ENCODE data around the gene EEF2K.

Gene EEF2K

GRCh38 chr16:22317625-22318024 lies 111.5 kb downstream of the EEF2K start:
- DNase-seq (ENCODE audit: low spot score), result no peak

- peak; percentile 15 for DNase-seq (ENCODE audit: low spot score)
These were observed 112.7 kb downstream of the EEF2K start for GRCh38 chr16:22318690-22319358.

GRCh38 chr16:22320572-22321339 lies 114.7 kb downstream of the EEF2K start:
- DNase-seq (ENCODE audit: low spot score), result peak; percentile 28

GRCh38 chr16:22321340-22322001 lies 115.4 kb downstream of the EEF2K start:
- peak; percentile 71 for DNase-seq (ENCODE audit: low spot score)

DNA sequence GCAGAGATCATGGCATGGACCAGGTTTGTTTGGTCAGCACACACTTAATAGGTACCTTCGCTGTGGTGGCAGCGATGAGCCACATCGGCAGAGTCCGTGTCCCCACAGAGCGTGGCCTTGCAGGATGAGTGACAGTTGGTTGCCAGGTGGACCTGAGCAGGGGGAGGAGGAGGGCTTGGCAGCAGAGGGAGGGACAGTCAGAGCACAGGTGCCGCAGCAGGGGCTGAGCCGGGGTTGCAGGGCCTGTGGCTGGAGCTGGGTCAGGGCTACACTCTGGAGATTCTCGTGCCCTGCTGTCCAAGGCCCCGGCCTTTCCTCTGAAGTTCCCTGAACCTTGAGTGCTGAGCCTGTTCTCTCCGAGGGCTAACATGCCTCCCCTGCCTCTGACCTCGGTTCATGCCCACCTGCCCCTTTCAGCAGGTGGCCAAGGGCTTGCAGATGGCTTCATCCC lies 116.0 kb downstream of the EEF2K start:
- peak; percentile 63 for DNase-seq (ENCODE audit: low spot score)

- peak; percentile 47 for DNase-seq (ENCODE audit: low spot score)
These were observed 116.7 kb downstream of the EEF2K start for GRCh38 chr16:22322741-22323140.

GRCh38 chr16:22323173-22323958 lies 117.3 kb downstream of the EEF2K start:
- DNase-seq (ENCODE audit: low spot score), result peak; percentile 55

DNA sequence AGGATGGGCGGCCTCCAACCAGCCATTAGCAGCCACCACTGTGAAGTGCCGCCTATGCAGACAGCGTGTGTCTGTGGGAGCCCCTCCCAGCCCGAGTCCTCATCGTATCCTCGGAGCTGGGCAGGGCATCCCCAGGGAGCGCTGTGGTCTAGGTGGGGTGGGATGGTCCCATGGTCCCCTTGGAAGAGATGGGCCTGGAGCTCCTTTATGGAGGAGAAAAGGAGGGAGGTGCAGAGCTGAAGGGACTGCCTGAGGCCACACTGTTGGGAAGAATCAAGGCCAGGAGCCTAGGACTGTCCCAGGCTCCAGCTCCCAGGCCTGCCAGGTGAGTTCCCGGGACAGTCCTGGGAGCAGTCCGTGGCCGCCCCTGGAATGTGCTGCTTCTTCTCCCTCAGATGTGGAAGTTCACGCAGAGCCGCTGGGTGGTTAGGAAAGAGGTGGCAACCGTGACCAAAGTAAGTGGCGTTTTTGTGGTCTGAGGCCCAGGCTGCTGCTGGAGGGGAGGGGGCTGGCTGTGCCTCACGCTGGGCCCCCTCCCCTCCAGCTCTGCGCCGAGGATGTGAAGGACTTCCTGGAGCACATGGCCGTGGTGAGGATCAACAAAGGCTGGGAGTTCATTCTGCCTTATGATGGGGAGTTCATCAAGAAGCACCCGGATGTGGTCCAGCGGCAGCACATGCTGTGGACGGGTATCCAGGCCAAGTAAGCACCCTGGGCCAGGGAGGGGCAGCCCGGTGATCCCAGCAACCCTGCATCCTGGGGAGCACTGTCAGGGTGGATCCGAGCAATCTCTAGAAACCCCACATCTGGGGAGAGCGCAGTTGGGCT lies 118.1 kb downstream of the EEF2K start:
- peak; percentile 59 for DNase-seq (ENCODE audit: low spot score)

GRCh38 chr16:22324787-22325597 lies 118.9 kb downstream of the EEF2K start:
- peak; percentile 42 for DNase-seq (ENCODE audit: low spot score)

- DNase-seq (ENCODE audit: low spot score), result peak; percentile 46
These were observed 119.7 kb downstream of the EEF2K start for GRCh38 chr16:22325598-22326368.

GRCh38 chr16:22326369-22326652 lies 120.2 kb downstream of the EEF2K start:
- no peak for DNase-seq (ENCODE audit: low spot score)

DNA sequence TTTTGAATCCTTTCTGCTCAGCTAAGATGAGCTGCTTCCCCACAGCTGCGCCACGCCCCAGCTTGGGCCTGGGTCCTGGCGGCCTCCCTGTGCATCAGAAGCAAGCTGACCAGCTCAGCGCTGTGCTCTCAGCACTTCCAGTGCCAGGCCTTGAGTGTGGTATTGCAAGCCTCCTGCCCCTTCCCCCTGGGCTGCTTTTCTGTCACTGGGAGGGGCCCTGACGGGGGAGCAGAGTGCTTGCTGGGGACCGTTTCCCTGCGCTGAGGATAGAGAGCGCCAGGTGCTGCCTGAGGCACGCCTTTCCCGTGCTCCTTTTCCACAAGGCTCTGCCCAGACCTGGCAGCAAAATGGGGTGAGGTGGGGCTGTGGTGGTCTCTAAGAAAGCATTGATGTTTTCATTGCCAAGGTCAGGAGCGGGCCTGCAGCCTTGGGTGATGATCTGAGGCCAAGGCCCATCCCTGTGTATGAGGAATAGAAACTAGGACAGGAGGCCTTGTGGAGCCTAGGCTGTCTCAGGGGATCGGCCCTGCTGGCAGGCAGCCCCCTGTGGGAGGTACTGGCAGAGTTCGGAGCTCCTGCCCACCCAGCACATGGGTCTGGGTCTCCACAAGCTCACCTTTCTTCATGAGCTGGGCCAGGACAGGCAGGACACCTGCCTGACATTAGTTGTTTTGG lies 120.8 kb downstream of the EEF2K start:
- peak; percentile 61 for DNase-seq (ENCODE audit: low spot score)

GRCh38 chr16:22327446-22327775 lies 121.3 kb downstream of the EEF2K start:
- no peak for DNase-seq (ENCODE audit: low spot score)

DNA sequence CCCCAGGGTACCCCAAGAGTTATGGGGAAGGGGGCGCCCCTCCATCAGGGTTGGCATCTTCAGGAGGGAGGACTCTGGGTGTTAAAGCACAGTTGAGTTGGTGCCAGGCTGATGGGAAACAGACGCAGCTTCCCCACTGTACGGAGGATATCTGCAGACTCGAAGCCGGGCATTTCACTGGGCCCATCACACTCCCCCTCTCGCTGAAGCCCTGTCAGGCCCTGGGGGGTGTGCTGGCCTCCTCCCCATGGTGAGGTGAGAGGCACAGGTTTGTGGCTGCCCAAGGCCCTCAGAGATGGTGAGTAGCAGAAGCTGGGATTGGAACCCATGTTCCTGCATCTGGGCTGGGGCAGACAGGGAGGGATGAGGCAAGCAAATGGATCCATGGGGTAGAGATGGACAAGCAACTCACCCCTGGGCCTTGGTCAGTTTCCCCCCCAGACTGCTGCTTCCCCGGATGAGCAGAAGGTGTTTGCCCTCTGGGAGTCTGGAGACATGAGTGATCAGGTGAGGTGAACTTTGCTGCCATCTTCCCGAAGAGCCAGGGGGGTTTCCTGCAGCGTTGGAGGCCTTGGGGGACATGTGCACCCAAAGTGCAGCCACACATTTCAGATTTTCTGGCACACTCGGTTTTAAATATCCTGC lies 122.1 kb downstream of the EEF2K start:
- DNase-seq (ENCODE audit: low spot score), result peak; percentile 52

- peak; percentile 26 for DNase-seq (ENCODE audit: low spot score)
These were observed 123.2 kb downstream of the EEF2K start for GRCh38 chr16:22329199-22329695.

GRCh38 chr16:22330326-22330725 lies 124.2 kb downstream of the EEF2K start:
- no peak for DNase-seq (ENCODE audit: low spot score)

- DNase-seq (ENCODE audit: low spot score), result no peak
These were observed 127.4 kb downstream of the EEF2K start for GRCh38 chr16:22333457-22333994.

DNA sequence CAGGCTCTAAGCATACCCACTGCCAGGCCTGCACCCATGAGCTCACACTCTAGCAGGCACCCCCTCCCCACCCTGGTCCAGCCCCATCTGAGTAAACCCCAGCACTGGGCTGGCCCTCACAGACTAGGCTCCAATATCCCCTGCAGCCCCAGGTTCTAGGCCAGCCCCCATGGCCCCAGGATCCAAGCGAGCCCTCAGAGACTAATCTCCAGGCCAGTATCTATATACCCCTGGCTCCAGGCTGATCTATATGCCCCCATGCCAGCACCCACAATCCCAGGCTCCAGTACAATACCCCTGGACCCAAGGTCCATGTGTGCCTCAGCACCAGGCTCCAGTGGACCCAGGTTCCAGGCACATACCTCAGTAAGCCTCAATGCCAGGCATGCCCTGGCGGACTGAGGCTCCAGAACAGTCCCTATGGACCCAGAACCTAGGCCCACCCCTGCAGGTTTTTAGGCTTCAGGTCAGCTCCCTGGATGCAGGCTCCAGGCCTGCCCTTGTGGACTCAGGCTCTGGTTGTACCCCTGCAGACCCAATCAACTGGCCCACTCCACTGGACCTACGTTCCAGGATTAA lies 129.7 kb downstream of the EEF2K start:
- DNase-seq (ENCODE audit: low spot score), result no peak
